Bone marrow (tissue), 2 donors: ENCODE data around the gene NT5C3B.
"Not testable (repeated sequence)": the region's sequence is repeated elsewhere in the genome, so short reads cannot be mapped to it uniquely, and the experiment has no call there.

ENCODE experiments used
- DNase-seq, 2 donors: peaks; one replicate each; lab custom pipeline; 2025; lab: John Stamatoyannopoulos, UW

NT5C3B gene

DNA sequence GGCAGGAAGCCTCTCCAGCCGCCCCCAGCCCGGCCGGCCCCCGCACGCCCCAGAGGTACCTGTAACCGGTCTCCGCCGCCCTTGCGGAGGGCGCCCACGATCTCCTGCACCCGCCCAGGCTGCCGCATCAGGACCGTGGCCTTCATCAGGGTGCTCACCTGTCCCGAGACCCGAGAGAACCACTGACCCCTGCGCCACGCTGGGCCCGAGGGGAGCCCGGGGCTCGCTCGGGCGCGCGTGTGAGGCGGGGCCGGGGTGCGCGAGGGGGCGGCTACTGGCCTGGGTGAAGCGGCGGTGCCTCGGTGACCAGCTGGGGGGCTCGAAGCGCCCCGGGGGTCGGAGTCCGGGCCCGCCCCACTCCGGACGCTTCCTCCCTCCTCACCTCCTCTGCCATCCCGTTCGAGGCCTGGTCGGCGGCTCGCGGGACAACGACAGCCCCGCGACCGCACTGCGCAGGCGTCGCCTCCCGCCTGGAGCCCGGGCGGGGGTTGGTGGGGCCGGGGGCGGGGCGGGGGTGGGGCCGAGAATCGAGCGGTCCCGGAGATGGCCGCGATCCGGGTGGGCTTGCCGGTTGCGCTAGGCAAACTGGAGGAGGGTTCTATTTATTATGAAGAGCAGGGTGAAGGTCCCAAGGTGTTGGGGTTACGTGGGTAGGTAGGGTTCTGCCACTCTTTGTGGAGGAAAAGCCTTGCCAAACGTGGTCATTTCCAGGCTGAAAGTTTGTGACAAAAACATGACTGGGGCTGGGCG lies at the start of gene NT5C3B:
Gene NT5C3B, minus strand, starts transcription at position 433 of the 750 bp plus-strand sequence. Its CDS starts 39 bp downstream, at position 394.
- peak in 1 of 2 donors; percentile 19 for DNase-seq

DNA sequence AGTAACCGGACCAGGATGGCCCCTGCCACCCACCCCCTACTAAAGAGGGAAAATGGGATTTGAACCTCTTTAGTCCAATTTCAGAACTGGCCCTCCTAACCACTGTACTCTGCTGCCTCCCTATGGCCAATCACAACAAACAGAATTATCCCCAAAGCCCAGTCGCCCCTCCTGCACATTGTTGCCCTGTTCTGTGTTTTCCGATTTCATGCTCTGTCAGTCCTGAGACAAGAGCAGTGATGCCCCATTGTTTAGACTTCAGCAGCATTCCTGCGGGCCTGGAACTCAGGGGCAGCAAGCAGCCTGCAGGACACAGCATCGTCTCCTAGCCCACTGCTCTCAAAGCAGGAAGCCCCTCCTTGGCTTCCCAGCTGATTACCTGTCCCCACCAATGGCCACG lies 49.7 kb upstream of the NT5C3B start:
- no peak for DNase-seq

DNA sequence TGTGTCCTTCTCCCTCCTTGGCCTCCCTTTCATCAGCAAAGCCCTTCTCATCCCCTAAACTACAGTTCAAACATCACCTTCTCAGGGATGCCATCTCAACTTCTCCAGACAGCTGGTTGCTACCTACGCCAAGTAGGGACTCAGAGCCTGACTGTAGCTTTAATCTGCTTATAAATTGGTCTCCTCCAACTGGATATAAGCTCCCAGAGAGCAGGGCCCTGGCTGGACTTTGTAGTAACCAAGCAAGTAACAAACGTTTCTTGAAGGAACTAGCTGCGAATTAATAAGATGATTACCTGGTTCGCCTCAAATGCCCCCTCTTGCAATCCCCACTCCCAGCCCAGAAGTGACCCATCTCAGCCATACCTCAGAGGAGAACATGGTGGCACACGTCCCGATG lies 46.7 kb upstream of the NT5C3B start:
- DNase-seq: no peak

DNA sequence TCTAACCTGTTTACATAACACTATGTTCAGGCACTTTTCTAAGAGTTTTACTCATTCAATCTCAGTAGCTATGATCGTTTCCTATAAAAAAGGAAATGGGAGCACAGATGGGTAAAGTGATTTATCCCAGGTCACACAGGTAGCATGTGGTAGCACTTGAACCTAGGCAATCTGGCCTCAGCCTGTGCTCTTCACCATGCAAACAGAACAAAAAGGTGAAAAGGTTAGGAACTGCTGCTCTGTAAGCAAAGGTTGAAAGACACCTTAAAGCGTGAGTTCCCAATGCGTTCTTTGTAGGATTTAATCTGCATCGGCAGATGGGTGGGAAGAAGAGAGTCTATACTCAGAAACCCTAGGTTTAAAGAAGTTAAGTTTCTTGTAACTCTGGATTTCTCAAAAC lies 44.1 kb upstream of the NT5C3B start:
- DNase-seq: no peak

DNA sequence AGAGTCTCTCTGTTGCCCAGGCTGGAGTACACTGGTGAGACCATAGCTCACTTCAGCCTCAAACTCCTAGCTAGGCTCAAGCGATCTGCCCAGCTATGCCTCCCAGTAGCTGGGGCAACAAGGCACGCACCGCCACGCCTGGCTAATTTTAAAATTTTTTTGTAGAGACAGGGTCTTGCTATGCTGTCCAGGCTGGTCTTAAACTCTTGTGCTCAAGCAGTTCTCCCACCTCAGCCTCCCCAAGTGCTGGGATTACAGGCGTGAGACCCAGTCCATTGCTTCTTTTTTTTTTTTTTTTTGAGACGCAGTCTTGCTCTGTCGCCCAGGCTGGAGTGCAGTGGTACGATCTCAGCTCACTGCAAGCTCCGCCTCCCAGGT lies 38.2 kb upstream of the NT5C3B start:
- DNase-seq: not testable (repeated sequence)

DNA sequence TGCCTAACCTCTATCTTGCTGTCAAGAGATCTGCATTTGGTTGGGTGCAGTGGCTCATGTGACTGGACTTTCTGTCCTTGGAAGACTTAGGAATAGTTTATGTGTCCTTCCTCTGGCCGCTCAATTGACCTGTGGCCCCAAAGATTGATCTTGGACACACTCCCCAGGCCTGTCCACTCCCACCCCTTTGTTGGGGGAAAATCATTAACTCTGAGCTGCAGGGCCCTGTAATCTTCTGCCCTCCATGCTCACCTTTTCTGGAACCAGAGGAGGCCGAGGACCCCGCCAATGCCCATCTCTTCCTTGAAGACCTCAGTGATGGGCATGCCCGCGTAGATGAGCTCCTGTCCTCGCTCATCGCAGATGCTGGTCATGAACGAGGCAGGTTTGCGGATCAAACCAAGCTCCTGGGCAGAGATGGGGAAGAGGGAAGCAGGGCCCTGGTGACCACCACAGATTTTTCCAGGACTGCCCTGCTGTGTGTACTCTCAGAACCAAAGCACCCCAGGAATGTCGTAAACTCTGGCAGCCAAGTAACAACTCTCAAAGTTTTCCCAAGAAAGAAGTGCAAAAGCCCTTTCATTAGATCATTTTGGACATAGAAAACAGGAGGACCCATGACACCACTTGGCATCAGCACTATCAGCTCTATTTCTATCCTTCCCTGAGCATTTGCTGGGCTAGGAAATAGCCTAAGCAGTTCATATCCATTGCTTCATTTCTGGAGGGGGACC lies 37.7 kb upstream of the NT5C3B start:
- no peak for DNase-seq

DNA sequence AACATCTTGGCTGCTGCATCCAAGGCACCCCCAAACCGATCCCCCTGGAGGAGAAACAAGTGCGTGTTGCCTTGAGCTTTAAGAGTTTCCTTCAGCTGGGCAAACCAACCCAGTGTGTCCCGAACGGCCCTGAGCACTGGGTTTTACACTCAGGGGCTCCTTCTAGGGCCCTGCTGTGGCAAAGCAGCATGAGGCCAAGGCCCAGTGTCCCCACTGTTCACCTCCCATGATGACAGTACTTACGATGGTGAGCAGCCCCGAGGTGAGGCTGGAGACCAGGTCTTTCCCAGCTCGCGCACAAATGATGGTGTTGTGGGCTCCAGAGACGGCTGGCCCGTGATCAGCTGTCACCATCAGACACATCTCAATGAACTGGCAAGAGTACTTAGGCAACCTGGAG lies 35.8 kb upstream of the NT5C3B start:
- DNase-seq: no peak

DNA sequence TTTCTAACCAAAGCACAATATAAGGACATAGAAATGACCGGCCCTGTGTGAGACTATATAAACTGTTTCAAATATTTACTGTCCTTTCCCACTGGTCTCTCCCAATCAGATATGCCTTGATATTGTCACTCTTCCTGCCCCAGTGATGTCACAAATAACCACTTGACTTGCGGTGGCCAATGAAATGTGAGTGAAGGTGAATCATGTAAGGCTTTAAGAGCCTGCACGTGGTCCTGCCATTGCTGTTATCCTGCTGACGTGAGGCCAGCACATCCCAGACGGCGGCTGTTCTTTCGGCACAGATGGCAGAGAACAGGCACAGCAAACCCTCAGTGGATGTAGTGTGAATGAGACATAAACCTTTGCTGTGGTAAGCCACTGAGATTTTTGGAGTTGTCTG lies 34.6 kb upstream of the NT5C3B start:
- no peak for DNase-seq

DNA sequence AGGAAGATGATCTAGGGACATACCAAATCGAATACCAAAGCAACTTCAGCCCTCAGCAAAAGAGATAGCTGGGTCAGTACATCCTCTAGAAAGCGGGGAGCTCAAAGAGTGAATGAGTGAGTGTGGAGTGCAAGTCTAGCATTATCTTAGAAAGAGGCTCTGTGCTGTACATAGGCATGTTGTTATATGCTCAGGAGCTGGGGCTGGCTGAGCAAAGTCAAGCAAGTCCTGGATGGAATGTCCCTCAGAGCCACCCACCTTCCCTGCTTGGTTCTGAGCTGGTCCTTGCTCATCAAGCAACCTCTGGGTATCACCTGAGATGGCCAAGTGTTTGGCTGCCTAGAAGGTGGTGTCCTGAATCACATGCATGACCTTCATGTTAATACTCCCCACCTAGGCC lies 34.1 kb upstream of the NT5C3B start:
- no peak for DNase-seq

DNA sequence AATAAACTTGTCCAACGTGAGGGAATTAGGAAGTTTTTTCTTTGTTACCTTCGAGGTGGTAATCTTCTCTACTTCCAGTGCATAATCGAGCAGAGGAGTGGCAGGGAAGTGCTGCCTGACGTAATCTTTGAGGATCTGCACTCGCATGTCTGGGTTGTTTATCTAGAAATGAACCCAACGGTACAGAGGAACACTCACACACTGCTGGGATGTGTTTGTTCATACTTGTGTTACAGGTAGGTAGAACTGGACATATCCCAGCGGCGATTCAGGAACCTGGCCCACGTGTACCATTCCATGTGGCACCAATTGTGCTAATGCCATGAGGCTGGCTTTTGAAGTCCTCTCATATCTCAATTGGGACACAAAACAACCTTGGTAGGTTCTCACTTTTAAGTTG lies 33.4 kb upstream of the NT5C3B start:
- no peak for DNase-seq

DNA sequence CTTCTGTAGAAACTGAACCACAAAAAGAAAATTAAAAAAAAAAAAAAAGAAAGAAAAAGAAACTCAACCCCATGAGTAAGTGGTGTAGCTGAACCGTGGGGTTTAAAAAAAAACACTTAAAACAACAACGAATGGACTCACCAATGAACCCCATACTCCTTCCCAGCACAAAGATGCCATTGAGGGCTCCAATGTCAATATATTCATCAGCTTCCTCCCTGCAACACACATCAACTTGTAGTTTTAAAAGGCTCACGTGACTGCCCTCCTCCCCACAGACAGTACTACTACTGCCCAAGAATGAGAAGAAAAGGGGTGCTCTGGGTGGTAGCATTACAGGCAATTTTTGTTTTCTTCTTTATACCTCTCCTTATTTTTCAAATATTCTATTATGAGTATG lies 32.5 kb upstream of the NT5C3B start:
- no peak for DNase-seq

DNA sequence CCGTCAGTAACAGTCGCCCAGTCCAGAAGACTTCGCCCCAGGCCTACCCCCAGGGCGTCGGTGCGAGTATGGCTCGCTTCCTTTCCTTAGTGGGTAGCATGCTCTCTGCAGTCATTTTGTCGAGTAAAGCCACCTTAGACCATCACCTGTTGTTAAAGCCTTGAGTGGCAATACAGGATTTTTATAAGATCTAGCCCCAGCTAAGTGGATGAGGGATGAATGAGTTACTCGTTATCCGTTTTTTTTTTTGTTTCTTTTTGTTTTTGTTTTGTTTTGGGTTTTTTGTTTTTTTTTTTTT lies 29.5 kb upstream of the NT5C3B start:
- no peak for DNase-seq

DNA sequence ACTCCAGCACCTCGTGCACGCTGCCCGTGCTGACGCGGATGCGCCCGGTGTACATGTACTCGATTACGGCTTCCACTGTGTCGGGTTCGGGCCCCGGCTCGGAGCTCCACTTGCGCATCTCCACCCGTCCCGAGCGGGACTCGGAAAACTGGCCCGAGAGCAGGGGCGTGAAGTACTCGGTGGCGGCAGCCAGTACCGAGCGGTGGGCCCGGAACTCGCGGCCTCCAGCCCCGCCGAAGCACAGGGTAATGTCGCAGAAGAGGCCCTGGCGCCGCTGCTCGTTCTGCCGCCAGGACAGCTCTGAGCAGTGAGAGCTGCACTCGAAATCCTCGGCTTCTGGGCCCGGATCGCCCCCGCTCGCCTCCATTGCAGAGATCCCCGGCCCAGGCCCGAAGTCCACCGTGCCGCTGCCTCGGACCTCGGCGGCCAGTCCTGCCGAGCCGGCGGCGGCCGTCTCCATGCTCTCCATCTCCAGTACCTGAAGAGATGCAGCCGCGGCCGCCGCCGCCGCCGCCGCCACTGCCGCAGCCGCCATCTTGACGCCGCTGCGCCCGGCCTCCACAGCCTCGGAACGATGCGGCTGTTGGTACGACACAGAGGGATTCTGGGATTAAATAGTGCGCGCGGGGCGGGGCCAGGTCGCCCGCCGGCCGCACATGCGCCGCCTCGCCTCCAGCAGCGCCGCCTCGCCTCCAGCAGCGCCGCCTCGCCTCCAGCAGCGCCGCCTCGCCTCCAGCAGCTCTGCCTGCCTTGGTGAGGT lies 29.0 kb upstream of the NT5C3B start, which contains the start of gene KLHL11:
Gene KLHL11, minus strand, starts transcription at position 588 of the 760 bp plus-strand sequence. Its CDS starts 53 bp downstream, at position 535.
- peak; percentile 72 to 73 for DNase-seq

DNA sequence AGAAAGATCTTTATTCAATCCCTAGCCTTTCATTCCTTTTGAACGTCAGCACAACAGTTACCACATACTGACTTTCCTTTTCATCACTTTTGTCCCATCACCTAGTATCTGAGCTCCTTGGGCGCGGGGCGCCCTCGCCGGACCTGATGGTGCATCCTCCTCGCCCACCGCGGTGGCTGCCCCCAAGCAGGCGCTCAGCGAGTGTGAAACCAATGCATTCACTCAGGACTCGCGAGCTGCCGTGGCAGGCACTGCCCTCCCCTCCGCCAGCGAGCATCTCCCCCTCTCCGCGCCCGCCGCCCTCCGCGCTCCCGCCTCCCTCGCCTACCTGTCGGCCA lies 28.4 kb upstream of the NT5C3B start:
- no peak for DNase-seq

DNA sequence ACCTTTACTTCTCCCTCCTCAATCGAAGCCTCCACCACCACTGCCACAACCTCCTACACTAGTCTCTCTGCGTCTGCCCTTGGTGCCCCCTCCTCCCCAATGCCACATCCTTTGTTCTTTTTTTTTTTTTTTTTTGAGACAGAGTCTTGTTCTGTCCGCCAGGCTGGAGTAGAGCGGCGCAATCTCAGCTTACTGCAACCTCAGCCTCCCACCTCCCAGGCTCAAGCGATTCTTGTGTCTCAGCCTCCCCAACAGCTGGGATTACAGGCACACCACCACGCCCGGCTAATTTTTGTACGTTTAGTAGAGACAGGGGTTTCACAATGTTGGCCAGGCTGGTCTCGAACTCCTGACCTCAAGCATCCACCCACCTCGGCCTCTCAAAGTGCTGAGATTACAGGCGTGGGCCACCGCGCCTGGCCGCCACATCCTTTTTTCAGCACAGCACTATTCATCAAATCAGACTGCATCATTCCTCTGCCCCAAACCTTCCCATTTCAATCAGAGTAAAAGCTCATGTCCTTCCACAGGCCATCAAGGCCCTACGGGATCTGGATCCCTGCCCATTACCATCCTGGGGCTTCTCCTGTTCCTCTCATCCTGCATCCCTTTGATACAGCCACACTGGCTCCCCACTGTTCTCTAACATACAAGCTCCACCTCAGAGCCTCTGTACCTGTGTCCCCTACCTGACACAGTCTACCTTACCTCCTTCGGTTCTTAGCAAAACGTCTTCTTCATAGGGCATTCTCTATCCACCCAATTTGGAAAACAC lies 27.2 kb upstream of the NT5C3B start:
- DNase-seq: no peak

DNA sequence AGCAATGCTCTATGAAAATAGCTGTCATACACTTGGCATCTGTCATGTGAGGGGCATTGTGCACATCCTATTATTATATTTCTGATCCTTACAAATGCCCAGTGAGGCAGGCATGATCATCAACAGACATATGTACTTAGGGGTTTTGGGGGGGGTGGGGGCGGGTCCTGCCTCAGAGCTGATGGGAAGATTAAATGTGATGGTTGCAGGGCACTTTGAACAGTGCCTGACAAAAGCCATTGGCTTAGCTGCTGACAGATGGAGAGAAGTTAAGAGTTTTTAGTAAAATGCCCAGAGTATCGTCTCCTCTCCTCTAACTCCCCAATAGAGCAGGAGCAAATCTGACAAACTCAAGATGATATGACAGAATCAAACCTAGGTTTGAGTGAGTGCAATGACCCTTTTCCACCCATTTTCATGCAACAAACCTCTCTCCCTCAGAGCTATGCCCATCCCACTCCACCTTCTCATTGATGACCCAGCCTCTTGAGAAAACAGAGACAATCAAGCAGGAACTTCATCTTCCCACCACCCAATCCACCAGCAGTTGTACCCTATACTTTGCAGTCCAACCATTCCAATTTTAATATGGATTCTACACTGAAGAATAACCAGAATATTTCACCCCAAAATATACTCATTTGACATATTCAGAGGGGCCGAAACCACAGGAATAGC lies 24.4 kb upstream of the NT5C3B start:
- DNase-seq: no peak

DNA sequence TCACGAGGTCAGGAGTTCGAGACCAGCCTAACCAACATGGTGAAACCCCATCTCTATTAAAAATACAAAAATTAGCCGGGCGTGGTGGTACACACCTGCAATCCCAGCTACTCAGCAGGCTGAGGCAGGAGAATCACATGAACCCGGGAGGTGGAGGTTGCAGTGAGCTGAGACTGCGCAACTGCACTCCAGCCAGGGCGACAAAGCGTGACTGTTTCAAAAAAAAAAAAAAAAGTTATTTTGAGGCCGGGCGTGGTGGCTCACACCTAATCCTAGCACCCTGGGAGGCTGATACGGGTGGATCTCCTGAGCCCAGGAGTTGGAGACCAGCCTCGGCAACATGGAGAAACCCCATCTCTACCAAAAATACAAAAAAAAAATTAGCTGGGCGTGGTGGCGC lies 15.3 kb upstream of the NT5C3B start:
- DNase-seq: not testable (repeated sequence)

DNA sequence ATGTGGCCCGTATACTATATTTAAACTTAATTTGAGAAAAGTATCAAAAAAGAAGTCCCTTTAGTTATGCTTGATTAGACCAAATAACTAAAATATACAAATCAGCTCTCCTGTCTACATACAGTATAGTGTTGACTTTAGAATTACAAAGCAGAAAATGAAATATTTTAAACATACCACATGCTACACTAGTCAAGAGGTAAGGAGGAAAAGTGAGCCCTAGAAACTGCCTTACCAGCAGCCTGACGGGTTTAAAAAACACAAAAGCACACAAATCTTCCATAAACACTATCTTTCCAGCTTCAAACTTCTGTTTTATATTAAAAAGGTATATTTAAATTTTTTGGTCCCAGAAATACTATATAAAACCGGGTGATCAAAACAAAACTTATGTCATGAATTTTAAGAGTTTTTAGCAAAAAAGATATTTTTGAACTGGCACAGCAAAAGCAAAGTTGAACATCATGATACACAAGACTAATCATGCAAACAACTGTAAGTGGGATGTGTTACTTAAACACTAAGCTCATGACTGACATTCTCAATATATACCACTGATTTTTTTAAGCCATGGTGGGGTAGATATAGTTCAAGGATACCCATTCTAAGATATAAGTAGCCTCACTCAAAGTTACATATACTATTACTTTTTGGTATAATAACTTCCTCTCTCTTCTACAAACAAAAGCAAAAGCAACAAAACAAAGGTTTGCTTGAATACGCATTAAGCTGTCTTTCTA lies 13.4 kb upstream of the NT5C3B start:
- no peak for DNase-seq

DNA sequence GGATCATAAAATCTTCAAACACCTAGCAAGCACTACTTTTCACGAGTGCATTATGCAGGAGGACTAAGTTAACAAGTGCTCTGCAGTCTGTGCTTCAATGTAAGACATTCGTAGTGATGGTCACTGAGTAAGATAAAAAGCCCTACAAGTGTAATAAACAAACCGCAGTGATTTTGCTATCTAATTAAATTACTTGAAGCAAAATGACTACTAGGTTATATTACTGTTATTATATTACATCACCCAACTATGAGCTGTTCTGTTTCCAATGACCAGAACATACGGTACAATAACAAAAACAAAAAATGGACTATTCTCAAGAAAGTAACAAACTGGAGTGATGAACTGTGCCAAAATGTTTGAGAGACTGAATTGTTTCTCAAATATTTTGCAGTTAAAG lies 12.8 kb upstream of the NT5C3B start:
- no peak for DNase-seq

DNA sequence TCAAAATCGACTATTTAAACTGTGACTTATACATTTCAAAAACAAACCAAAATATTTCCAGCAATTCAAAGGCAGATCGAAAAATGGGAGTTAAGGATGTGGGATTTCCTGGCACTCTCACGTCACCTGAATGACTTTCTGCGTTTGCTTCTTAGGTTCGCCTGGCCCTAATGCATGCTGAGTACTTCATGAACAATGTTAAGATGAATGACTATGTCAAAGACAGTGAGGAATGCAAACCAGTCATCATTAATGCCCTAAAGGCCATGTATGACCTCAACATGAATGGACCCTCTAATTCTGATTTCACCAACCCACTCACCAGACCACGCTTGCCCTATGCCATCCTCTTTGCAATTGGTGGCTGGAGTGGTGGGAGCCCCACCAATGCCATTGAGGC lies 8.9 kb upstream of the NT5C3B start:
- DNase-seq: no peak

DNA sequence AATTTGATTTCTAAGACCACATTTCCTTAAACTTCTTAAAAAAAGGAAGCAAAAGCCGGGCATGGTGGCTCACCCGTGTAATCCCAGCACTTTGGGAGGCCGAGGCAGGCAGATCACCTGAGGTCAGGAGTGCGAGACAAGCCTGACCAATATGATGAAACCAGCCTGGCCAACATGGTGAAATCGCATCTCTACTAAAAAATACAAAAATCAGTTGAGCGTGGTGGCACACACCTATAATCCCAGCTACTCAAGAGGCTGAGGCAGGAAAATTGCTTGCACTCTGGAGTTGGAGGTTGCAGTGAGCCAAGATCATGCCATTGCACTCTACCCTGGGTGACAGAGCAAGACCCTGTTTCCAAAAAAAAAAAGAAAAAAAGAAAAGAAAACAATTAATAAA lies 4.7 kb upstream of the NT5C3B start:
- DNase-seq: not testable (repeated sequence)
